ENCODE results near the gene LLCFC1. TPM values are rescaled to one million over a fixed set of nuclear protein-coding genes. Genes with fewer than 3 reads are reported as not detected.

LLCFC1 gene
- total RNA-seq, 6 experiments from 2014 or later, result not detected

DNA sequence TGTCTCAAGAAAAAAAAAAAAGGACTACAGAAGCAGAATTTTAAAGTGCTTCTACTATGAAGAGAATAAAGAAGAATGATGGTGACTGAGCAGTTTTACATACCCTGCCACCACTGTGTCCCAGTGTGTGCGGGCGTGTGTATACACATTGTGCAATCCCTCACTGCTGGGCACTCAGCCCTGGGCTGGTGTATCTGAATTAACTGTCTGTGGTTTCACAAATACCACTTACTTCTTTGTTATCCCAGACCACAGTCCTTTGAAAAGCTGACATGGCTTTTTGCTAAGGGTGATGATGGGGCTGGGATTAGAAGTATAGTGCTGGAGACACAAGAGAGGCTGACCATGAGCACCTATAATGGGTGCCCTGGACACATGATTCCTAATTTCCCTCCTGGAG is 32.6 kb upstream of the LLCFC1 start:
- no peak for DNase-seq
- Mint-ChIP-seq H3K36me3 (ENCODE audit: low read depth) (no peaks in the 10 kb centered on the region), H3K27ac (no peak overlapping the region), H3K9me3 (peaks cover 5% of the 10 kb centered on the region), H3K4me1 (ENCODE audit: low read depth) (no peaks in the 10 kb centered on the region), H3K27me3 (ENCODE audit: insufficient read depth) (peaks cover 2% of the 10 kb centered on the region), H3K4me3 (no peak overlapping the region)
- TF ChIP-seq CTCF (IDR thresholded peaks at IDR 0.05), result no peak

GRCh38 chr7:142908290-142908689 is 31.0 kb upstream of the LLCFC1 start:
- no peaks in the 10 kb centered on the region for H3K4me1 Mint-ChIP-seq (ENCODE audit: low read depth)
- peaks cover 5% of the 10 kb centered on the region for H3K27me3 Mint-ChIP-seq (ENCODE audit: insufficient read depth)
- H3K27ac Mint-ChIP-seq, result no peak overlapping the region
- no peak for TF ChIP-seq CTCF (IDR thresholded peaks at IDR 0.05)
- H3K9me3 Mint-ChIP-seq, result peaks cover 5% of the 10 kb centered on the region
- H3K36me3 Mint-ChIP-seq (ENCODE audit: low read depth), result no peaks in the 10 kb centered on the region
- DNase-seq, result no peak
- no peak overlapping the region for H3K4me3 Mint-ChIP-seq

GRCh38 chr7:142908921-142909890 is 30.1 kb upstream of the LLCFC1 start:
- no peak; the same call in 1 of the 2 replicates for TF ChIP-seq CTCF (IDR thresholded peaks at IDR 0.05)
- DNase-seq, result no peak
- Mint-ChIP-seq H3K27ac (no peak overlapping the region), H3K36me3 (ENCODE audit: low read depth) (no peaks in the 10 kb centered on the region), H3K27me3 (ENCODE audit: insufficient read depth) (peaks cover 6% of the 10 kb centered on the region), H3K9me3 (peaks cover 5% of the 10 kb centered on the region), H3K4me1 (ENCODE audit: low read depth) (no peaks in the 10 kb centered on the region), H3K4me3 (no peak overlapping the region)

GRCh38 chr7:142910031-142910433 is 29.3 kb upstream of the LLCFC1 start:
- Mint-ChIP-seq H3K4me3 (no peak overlapping the region), H3K27ac (no peak overlapping the region), H3K27me3 (ENCODE audit: insufficient read depth) (peaks cover 8% of the 10 kb centered on the region), H3K9me3 (peaks cover 5% of the 10 kb centered on the region), H3K36me3 (ENCODE audit: low read depth) (no peaks in the 10 kb centered on the region), H3K4me1 (ENCODE audit: low read depth) (no peaks in the 10 kb centered on the region)
- DNase-seq, result no peak
- no peak for TF ChIP-seq CTCF (IDR thresholded peaks at IDR 0.05)

GRCh38 chr7:142910481-142910880 is 28.8 kb upstream of the LLCFC1 start:
- no peaks in the 10 kb centered on the region for H3K36me3 Mint-ChIP-seq (ENCODE audit: low read depth)
- peaks cover 8% of the 10 kb centered on the region for H3K27me3 Mint-ChIP-seq (ENCODE audit: insufficient read depth)
- DNase-seq, result no peak
- no peak overlapping the region for H3K4me3 Mint-ChIP-seq
- peaks cover 5% of the 10 kb centered on the region for H3K9me3 Mint-ChIP-seq
- TF ChIP-seq CTCF (IDR thresholded peaks at IDR 0.05), result no peak
- no peaks in the 10 kb centered on the region for H3K4me1 Mint-ChIP-seq (ENCODE audit: low read depth)
- H3K27ac Mint-ChIP-seq, result no peak overlapping the region

All from HFFc6 (cell line).